CD4-positive, alpha-beta T cell (primary cell): Measurements from ENCODE around the gene PRKAR1A. TPM values are rescaled to one million over a fixed set of nuclear protein-coding genes. Genes with fewer than 3 reads are reported as not detected.
A peak's percentile ranks its signal among the peaks of the same experiment; 100 is the strongest.

Experiments
- ATAC-seq: fragments of 200-7000 bp; cut with Tn5 transposase; one replicate; pipeline ENCODE4 v1.10.0; 2022; ENCODE audit warnings: mild to moderate bottlenecking; ENCODE audit not compliant: poor library complexity
- CTCF ChIA-PET: fragments of 350-600 bp; sonication (Branson Sonifier 250); formaldehyde crosslinking; loops from one replicate; lab custom pipeline; 2021; ENCODE audit warnings: antibody characterized with exemption, inconsistent platforms; lab: Charles Lee
- POLR2A ChIA-PET: fragments of 350-600 bp; sonication (Branson Sonifier 250); formaldehyde crosslinking; loops from one replicate; lab custom pipeline; 2021; ENCODE audit warnings: antibody characterized with exemption, inconsistent platforms; lab: Charles Lee
- DNase-seq, 14 experiments: peaks; one replicate each; pipeline ENCODE4 v3.0.0-alpha.2; 2013 to 2020; ENCODE audit warnings: mixed read lengths in 2 of 14
- H3K27ac ChIP-seq, 2 donors: one replicate each; pipeline versions ENCODE4 v1.5.1 to v1.7.0; 2013; ENCODE audit warnings: low read length in 2 of 2, low read depth in 1 of 2, mild to moderate bottlenecking in 1 of 2
- H3K27me3 ChIP-seq, 2 experiments: 1 replicate in 1 of 2; 2 replicates in 1 of 2; pipeline versions ENCODE4 v1.6.1 to v1.7.0; 2013; ENCODE audit warnings: low read length in 2 of 2, control low read depth in 1 of 2, mild to moderate bottlenecking in 1 of 2, moderate library complexity in 1 of 2; ENCODE audit not compliant: insufficient read depth in 2 of 2, control insufficient read depth in 1 of 2
- H3K36me3 ChIP-seq: one replicate; pipeline ENCODE4 v1.6.1; 2013; ENCODE audit warnings: low read length, control low read depth; ENCODE audit not compliant: insufficient read depth
- H3K4me1 ChIP-seq: one replicate; pipeline ENCODE4 v1.6.1; 2013; ENCODE audit warnings: low read length, control low read depth; ENCODE audit not compliant: insufficient read depth
- H3K4me3 ChIP-seq: one replicate; pipeline ENCODE4 v1.5.1; 2013; ENCODE audit warnings: mild to moderate bottlenecking, low read length, moderate library complexity
- H3K9me3 ChIP-seq, 2 experiments: 1 replicate in 1 of 2; 2 replicates in 1 of 2; pipeline versions ENCODE4 v1.6.1 to v1.7.0; 2013; ENCODE audit warnings: low read length in 2 of 2, mild to moderate bottlenecking in 2 of 2, control low read depth in 1 of 2, moderate library complexity in 1 of 2; ENCODE audit not compliant: control insufficient read depth in 1 of 2, insufficient read depth in 1 of 2
- H3K27ac Mint-ChIP-seq: one replicate; pipeline ENCODE4 v1.8.0; 2020; ENCODE audit warnings: mixed read lengths
- H3K27me3 Mint-ChIP-seq: one replicate; pipeline ENCODE4 v1.8.0; 2021; ENCODE audit warnings: mixed read lengths
- H3K36me3 Mint-ChIP-seq: one replicate; pipeline ENCODE4 v1.8.0; 2021; ENCODE audit warnings: low read depth, mixed read lengths
- H3K4me1 Mint-ChIP-seq: one replicate; pipeline ENCODE4 v1.8.0; 2021; ENCODE audit warnings: low read depth, mixed read lengths
- H3K4me3 Mint-ChIP-seq: one replicate; pipeline ENCODE4 v1.8.0; 2020; ENCODE audit warnings: mild to moderate bottlenecking, mixed read lengths
- H3K9me3 Mint-ChIP-seq: one replicate; pipeline ENCODE4 v1.8.0; 2020; ENCODE audit warnings: mixed read lengths
- CTCF ChIP-seq: fragments of 200-600 bp; IDR thresholded peaks from one replicate; pipeline ENCODE4 v1.8.0; 2022; ENCODE audit warnings: antibody characterized with exemption, mild to moderate bottlenecking
- intact Hi-C, 2 experiments: fragments of 100-400 bp; cut with DNase I in 1 of 2; cut with micrococcal nuclease in 1 of 2; formaldehyde crosslinking; loops; one replicate each; pipeline versions ENCODE4 v1.15.1 to v1.9.0; 2023 to 2025; cut with DNase I, micrococcal nuclease
- total RNA-seq, 174 experiments: library from RNA in 2 of 174; stranded (reverse) in 2 of 174; gene quantifications; one replicate each; pipeline ENCODE4 v1.2.3 and lab custom pipeline; 2021 to 2026

Gene PRKAR1A
- total RNA-seq, 2 experiments from 2014 or later: 88.8 to 89.1 TPM

- Histone ChIP-seq H3K27me3 (peaks cover 27 to 54% of the 10 kb centered on the region in 2 experiments), H3K4me1 (peaks cover 28% of the 10 kb centered on the region), H3K36me3 (no peaks in the 10 kb centered on the region), H3K4me3 (no peak overlapping the region), H3K9me3 (peaks cover 0 to 7% of the 10 kb centered on the region in 2 experiments), H3K27ac (no peak overlapping the region)
- intact Hi-C loops: no loop called here
- ATAC-seq (no peak), DNase-seq (no peak)
- CTCF ChIA-PET: no interaction called here
- no peak overlapping the region for H3K4me3 Mint-ChIP-seq
- POLR2A ChIA-PET: no interaction called here
- no peak for TF ChIP-seq CTCF
- no peaks in the 10 kb centered on the region for H3K9me3 Mint-ChIP-seq
- H3K27ac Mint-ChIP-seq: no peak overlapping the region
- H3K36me3 Mint-ChIP-seq: no peaks in the 10 kb centered on the region
- peaks cover 82% of the 10 kb centered on the region for H3K27me3 Mint-ChIP-seq
- peaks cover 33% of the 10 kb centered on the region for H3K4me1 Mint-ChIP-seq
Measured at GRCh38 chr17:68599091-68599490, 86.9 kb downstream of the PRKAR1A start.

GRCh38 chr17:68599552-68600066, 87.4 kb downstream of the PRKAR1A start:
- Mint-ChIP-seq H3K27me3 (peaks cover 80% of the 10 kb centered on the region), H3K9me3 (no peaks in the 10 kb centered on the region), H3K27ac (no peak overlapping the region), H3K36me3 (no peaks in the 10 kb centered on the region), H3K4me3 (peak overlapping the region; percentile 76), H3K4me1 (peaks cover 33% of the 10 kb centered on the region)
- ATAC-seq (no peak), DNase-seq (no peak)
- no peak for TF ChIP-seq CTCF
- H3K4me1 ChIP-seq: peaks cover 28% of the 10 kb centered on the region
- no peak overlapping the region for H3K4me3 ChIP-seq
- ChIA-PET CTCF (no interaction called here), POLR2A (no interaction called here)
- intact Hi-C loops: no loop called here
- peaks cover 27 to 54% of the 10 kb centered on the region in 2 experiments for H3K27me3 ChIP-seq
- H3K9me3 ChIP-seq: peaks cover 0 to 7% of the 10 kb centered on the region in 2 experiments
- H3K36me3 ChIP-seq: no peaks in the 10 kb centered on the region
- H3K27ac ChIP-seq: no peak overlapping the region

- H3K36me3 Mint-ChIP-seq: no peaks in the 10 kb centered on the region
- no peak overlapping the region for H3K4me3 Mint-ChIP-seq
- H3K4me3 ChIP-seq: no peak overlapping the region
- no peak overlapping the region for H3K27ac Mint-ChIP-seq
- DNase-seq (peak in 1 of 14 experiments; percentile 13), ATAC-seq (no peak)
- peaks cover 27 to 54% of the 10 kb centered on the region in 2 experiments for H3K27me3 ChIP-seq
- CTCF ChIA-PET: no interaction called here
- no peak overlapping the region for H3K27ac ChIP-seq
- no peaks in the 10 kb centered on the region for H3K9me3 Mint-ChIP-seq
- intact Hi-C loops: no loop called here
- H3K27me3 Mint-ChIP-seq: peaks cover 79% of the 10 kb centered on the region
- peaks cover 31% of the 10 kb centered on the region for H3K4me1 Mint-ChIP-seq
- no peak for TF ChIP-seq CTCF
- POLR2A ChIA-PET: no interaction called here
- H3K36me3 ChIP-seq: no peaks in the 10 kb centered on the region
- H3K4me1 ChIP-seq: peaks cover 28% of the 10 kb centered on the region
- H3K9me3 ChIP-seq: peaks cover 0 to 7% of the 10 kb centered on the region in 2 experiments
Measured at GRCh38 chr17:68600067-68600930, 88.1 kb downstream of the PRKAR1A start.

Other genes starting within 250 kb of the PRKAR1A start
- 1 to 10 TPM; 7.7 to 9.5 TPM for gene SLC16A6, start 221.3 kb upstream of the PRKAR1A start, total RNA-seq
- 10 to 100 TPM; 13.8 to 16.0 TPM for gene ARSG, start 220.9 kb upstream of the PRKAR1A start, total RNA-seq
- 1 to 10 TPM; 2.0 to 2.6 TPM for gene WIPI1, start 54.9 kb upstream of the PRKAR1A start, total RNA-seq
- gene FAM20A, start 88.9 kb downstream of the PRKAR1A start, total RNA-seq: not detected